Bronchial epithelial cell (primary cell): ENCODE measurements around the gene TOM1L2. TPM values are rescaled to one million over a fixed set of nuclear protein-coding genes. Genes with fewer than 3 reads are reported as not detected.

ENCODE experiments used
- DNase-seq: peaks from one replicate; pipeline ENCODE4 v3.0.0-alpha.2; 2010; ENCODE audit warnings: low read depth
- FAIRE-seq: peaks from 2 replicates; lab custom pipeline; 2011; peaks lifted over from hg19 to GRCh38; lab: Jason Lieb, UNC
- H3K27me3 ChIP-seq: 2 replicates; pipeline ENCODE4 v1.5.1; 2011; ENCODE audit warnings: low read length; ENCODE audit not compliant: control insufficient read depth, insufficient read depth
- H3K36me3 ChIP-seq: 2 replicates; pipeline ENCODE4 v1.5.1; 2011; ENCODE audit warnings: low read length; ENCODE audit not compliant: control insufficient read depth, insufficient read depth
- H3K4me3 ChIP-seq: 2 replicates; pipeline ENCODE4 v1.5.1; 2011; ENCODE audit warnings: mild to moderate bottlenecking, low read depth, low read length, control low read depth
- total RNA-seq: library from RNA; depleted of rRNA; stranded (reverse); fragments of >200 nt; gene quantifications from 2 replicates; pipeline ENCODE4 v1.2.1, GENCODE V29; 2014
- TF ChIP-seq, protein P1 (sequence below): IDR thresholded peaks from 2 replicates; pipeline ENCODE4 v1.5.1; 2011; ENCODE audit warnings: mild to moderate bottlenecking, moderate library complexity, low read length, control low read depth, inconsistent platforms; ENCODE audit not compliant: insufficient read depth, severe bottlenecking

TOM1L2 gene
- total RNA-seq, 1 donor from 2014 or later: 12.4 TPM

DNA sequence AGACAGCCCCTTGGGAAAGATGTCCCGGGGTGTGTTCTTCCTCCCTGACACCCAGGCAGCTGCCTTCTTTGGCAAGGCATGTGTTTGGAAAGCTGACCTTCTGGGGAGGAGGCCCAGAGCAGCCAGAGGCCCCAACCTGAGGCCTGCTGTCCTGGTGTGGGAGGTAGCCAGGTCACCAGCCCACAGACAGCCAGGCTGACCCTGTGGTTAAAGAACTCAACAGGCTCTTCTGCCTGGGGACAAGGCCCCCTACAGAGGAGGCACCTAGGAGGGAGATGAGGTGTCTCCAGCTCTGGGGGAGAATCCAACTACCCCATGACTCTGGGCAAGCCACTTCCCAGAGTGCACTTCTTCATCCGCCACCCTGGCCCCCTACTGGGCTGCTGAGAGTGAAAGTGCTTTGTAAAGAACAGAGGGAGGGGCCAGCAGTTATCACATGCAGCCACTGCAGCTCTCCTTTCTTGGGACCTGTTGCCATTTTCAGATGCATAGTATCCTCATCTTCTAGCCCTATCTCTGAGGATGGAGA lies 122.3 kb downstream of the TOM1L2 start:
- Histone ChIP-seq H3K4me3 (no peak overlapping the region), H3K27me3 (no peaks in the 10 kb centered on the region), H3K36me3 (peaks cover 5% of the 10 kb centered on the region)
- DNase-seq (no peak), FAIRE-seq (no peak)
- TF ChIP-seq, protein P1, sequence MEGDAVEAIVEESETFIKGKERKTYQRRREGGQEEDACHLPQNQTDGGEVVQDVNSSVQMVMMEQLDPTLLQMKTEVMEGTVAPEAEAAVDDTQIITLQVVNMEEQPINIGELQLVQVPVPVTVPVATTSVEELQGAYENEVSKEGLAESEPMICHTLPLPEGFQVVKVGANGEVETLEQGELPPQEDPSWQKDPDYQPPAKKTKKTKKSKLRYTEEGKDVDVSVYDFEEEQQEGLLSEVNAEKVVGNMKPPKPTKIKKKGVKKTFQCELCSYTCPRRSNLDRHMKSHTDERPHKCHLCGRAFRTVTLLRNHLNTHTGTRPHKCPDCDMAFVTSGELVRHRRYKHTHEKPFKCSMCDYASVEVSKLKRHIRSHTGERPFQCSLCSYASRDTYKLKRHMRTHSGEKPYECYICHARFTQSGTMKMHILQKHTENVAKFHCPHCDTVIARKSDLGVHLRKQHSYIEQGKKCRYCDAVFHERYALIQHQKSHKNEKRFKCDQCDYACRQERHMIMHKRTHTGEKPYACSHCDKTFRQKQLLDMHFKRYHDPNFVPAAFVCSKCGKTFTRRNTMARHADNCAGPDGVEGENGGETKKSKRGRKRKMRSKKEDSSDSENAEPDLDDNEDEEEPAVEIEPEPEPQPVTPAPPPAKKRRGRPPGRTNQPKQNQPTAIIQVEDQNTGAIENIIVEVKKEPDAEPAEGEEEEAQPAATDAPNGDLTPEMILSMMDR: no peak

DNA sequence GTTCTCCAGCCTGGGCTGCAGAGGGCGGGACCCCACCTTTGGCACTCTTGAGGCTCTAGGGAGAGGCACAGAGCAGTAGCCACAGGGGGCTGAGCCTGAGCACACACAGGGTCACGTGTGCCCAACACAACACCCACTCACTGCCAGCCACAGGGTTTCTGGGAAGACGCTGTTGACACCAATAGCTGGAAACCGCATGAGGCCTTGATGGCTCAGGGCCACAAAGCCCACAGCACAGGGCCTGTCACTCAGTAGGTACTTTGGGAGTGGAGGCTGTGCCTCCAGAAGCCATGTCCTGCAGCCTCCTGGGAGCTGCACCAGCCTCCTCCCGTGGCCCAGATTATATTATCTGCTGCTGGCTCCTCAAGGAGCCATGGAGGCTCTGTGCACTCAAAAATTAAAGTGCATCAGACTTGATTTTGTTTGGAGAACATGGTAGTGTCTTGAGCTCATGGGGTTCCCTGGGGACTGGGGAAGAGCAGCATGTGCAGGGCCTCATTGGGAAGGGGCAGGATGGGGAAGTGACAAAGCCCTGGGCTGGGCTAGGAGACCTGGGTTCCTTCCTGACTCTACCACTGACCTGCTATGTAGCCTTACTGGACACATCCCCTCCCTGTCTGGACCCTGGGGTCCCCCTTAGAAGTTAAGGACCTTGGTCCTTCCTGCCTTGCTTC lies 122.9 kb downstream of the TOM1L2 start:
- Histone ChIP-seq H3K36me3 (peaks cover 4% of the 10 kb centered on the region), H3K27me3 (no peaks in the 10 kb centered on the region), H3K4me3 (no peak overlapping the region)
- TF ChIP-seq, protein P1: no peak
- DNase-seq (no peak), FAIRE-seq (peak; percentile 32)

DNA sequence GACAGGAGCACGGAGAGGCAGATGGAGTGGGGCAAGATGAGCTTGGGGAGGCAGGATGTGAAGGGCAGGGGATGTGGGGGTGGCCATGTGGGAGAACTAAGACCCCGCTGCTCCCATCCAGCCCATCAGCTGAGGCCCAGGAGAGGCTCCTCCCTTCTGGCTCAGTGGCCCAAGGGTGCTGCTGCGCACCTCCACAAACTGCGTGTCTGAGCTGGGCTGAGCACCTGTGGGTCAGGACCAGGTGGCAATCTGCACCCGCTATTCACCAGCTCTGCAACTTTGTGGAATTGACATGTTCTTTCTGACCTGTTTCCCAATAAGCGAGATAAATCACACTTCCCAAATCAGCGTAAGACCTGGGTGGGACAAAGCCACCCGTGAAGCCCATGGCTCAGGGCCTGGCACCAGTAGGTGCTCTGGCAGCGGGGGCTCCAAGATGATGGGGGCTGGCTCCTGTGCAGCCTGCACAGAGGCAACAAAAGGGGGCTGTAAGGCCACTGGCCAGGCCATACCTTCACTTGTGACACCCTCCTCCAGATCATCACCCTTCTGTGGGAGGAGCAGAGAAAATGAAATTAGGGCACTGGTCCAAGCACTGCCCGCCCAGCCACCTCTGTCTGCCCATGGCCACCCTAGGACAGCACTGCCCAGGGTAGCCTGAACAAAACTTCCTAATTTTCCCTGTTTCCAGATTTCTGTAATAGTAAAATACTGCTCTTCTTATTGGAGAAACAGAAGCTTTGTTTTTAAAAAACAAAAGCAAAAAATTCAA lies 123.7 kb downstream of the TOM1L2 start:
- peak; percentile 91 for FAIRE-seq

DNA sequence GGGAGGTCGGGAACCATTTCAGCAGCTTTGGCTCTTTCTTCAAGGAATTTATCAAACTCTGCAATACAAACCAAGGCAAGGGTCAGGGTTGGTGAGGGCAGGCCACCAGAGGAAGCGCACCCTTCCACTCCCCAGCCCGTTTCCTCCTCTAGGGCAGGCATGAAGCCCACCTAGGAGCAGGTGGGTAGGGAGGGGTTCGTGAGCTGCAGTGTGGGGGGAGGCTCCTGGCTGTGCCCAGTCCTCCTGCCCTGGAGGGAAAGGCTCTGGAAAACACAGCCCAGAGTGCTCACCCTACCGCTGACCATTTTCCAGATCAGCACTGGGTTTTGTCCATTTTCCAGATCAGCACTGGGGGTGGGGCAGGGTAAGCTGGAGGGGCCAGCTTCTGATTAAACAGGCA lies 124.5 kb downstream of the TOM1L2 start:
- Histone ChIP-seq H3K27me3 (no peaks in the 10 kb centered on the region), H3K4me3 (no peak overlapping the region), H3K36me3 (peaks cover 4% of the 10 kb centered on the region)
- TF ChIP-seq, protein P1: no peak
- no peak for FAIRE-seq
- DNase-seq: no peak

More for the DNA sequence above, 123.7 kb downstream of the TOM1L2 start:
- no peak for DNase-seq
- Histone ChIP-seq H3K4me3 (no peak overlapping the region), H3K36me3 (peaks cover 4% of the 10 kb centered on the region), H3K27me3 (no peaks in the 10 kb centered on the region)
- TF ChIP-seq, protein P1: no peak

DNA sequence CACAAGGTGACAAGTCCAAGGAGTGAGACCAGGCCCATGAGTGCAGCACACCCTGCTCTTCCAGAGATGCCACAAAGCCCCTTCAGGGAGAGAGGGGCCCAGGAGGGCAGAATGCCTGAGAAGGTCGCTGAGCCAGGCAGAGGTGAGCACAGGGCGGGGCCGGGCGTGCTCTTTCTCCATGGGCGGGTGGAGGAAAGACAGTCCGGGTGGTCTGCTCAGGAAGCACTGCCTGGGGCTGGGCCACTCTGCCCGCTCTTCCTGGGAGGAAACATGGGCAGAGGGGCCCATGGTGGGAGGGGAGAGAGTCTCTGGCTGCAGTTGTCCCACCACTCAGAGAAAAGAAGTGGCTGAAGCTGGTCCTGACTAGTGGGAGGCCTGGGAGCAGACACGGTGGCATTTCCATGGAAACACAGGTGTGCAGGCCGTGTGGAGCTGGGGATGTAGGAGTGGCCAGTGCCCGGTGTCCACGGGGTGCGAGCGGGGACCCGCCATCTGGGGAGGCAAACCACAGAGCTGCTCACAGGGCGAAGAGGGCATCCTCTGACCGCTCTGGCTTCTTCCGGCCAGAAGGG lies 125.0 kb downstream of the TOM1L2 start:
- no peak for DNase-seq
- TF ChIP-seq, protein P1: no peak
- no peaks in the 10 kb centered on the region for H3K27me3 ChIP-seq
- no peak overlapping the region for H3K4me3 ChIP-seq
- FAIRE-seq: no peak
- H3K36me3 ChIP-seq: peaks cover 4% of the 10 kb centered on the region
